Measurements from ENCODE around the gene PARP16. TPM values are rescaled to one million over a fixed set of nuclear protein-coding genes. Genes with fewer than 3 reads are reported as not detected.
A peak's percentile ranks its signal among the peaks of the same experiment; 100 is the strongest.

The PARP16 gene
- total and polyA plus RNA-seq, 9 of the 15 experiments (the other 6 are each of a cell fraction or from before 2014, with no cell fraction given): 3.0 to 9.9 (median 5.8) TPM

DNA sequence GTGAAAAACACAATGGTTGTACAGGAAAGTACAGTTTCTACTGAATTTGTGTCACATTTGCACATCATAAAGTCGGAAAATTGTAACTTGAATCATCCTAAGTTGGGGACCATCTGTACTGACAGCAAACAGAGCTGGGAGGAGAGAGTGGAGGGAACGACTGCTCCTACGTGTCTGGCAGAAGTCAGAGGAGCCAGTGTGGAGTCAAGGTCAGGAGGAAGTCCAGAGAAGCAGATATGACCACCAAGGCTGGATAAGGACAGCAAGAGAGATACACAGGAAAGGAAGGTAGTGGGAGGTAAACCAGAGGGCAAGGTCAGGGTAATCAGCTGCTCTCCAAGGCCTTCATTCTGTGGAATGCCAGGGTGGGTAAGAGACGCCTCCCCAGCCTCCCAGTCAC lies 72.7 kb downstream of the PARP16 start:
- BruUV-seq (replicated peaks): no TSS peak
- Histone ChIP-seq H3K79me2 (ENCODE audit: control insufficient read depth, insufficient read depth, low read length) (no peaks in the 10 kb centered on the region), H3K4me2 (ENCODE audit: insufficient read depth, low read length) (no peak overlapping the region; the same call in 1 of the 2 replicates), H3K9me3 (replicated peaks; ENCODE audit: control insufficient read depth, insufficient read depth, low read depth, low read length) (no peaks in the 10 kb centered on the region), H3K27me3 (ENCODE audit: control insufficient read depth in 2 of 2, insufficient read depth in 2 of 2, low read length in 2 of 2) (no peaks in the 10 kb centered on the region), H3K27ac (ENCODE audit: extremely low read depth, low read depth, low read length) (no peak overlapping the region), H3K9me1 (ENCODE audit: control insufficient read depth, insufficient read depth, low read length) (no peaks in the 10 kb centered on the region), H3K4me1 (replicated peaks in 1 of 2; ENCODE audit: control insufficient read depth in 2 of 2, insufficient read depth in 2 of 2, low read length in 2 of 2) (peaks cover 24 to 37% of the 10 kb centered on the region in 2 experiments; a peak in 3 of 5 replicates), H3K36me3 (ENCODE audit: control insufficient read depth, insufficient read depth, low read length) (no peaks in the 10 kb centered on the region), H4K20me1 (replicated peaks; ENCODE audit: control insufficient read depth, insufficient read depth, low read length) (0 out of 2 replicates have a peak, but pooled peaks cover 3% of the 10 kb centered on the region), H2AFZ (ENCODE audit: low read depth, low read length) (no peak overlapping the region; the same call in 1 of the 2 replicates), H3K9ac (ENCODE audit: insufficient read depth in 1 of 2, low read depth in 2 of 2, low read length in 2 of 2) (peak overlapping the region in 1 of 2 experiments; percentile 30; a peak in 1 of 4 replicates), H3K4me3 (no peak overlapping the region)
- TF ChIP-seq, protein P1, sequence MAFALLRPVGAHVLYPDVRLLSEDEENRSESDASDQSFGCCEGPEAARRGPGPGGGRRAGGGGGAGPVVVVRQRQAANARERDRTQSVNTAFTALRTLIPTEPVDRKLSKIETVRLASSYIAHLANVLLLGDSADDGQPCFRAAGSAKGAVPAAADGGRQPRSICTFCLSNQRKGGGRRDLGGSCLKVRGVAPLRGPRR (CRISPR knock-in tag; IDR thresholded peaks at IDR 0.05): no peak
- no peak for TF ChIP-seq NR3C1 (CRISPR knock-in tag; IDR thresholded peaks at IDR 0.05)
- TF ChIP-seq TCFL5 (CRISPR knock-in tag; conservative IDR thresholded peaks at IDR 0.05): no peak
- TF ChIP-seq RBM39 (optimal IDR thresholded peaks at IDR 0.05; ENCODE audit: low read depth, low read length): no peak
- TF ChIP-seq ZNF239 (CRISPR knock-in tag; IDR thresholded peaks at IDR 0.05): no peak
- TF ChIP-seq CBFA2T3 (IDR thresholded peaks at IDR 0.05): 0 out of 2 replicates have a peak, but pooled peaks have one; percentile 41
- TF ChIP-seq, protein P2, sequence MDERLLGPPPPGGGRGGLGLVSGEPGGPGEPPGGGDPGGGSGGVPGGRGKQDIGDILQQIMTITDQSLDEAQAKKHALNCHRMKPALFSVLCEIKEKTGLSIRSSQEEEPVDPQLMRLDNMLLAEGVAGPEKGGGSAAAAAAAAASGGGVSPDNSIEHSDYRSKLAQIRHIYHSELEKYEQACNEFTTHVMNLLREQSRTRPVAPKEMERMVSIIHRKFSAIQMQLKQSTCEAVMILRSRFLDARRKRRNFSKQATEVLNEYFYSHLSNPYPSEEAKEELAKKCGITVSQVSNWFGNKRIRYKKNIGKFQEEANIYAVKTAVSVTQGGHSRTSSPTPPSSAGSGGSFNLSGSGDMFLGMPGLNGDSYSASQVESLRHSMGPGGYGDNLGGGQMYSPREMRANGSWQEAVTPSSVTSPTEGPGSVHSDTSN (CRISPR knock-in tag; IDR thresholded peaks at IDR 0.05; ENCODE audit: low read depth): no peak
- TF ChIP-seq, protein P2 (tag; conservative IDR thresholded peaks at IDR 0.05; ENCODE audit: low read depth): no peak
- TF ChIP-seq SPI1 (IDR thresholded peaks at IDR 0.05; ENCODE audit: borderline replicate concordance, low read depth, low read length): peak; percentile 17; the same call in 1 of the 2 replicates
- no peak for TF ChIP-seq SAFB (IDR thresholded peaks at IDR 0.05; ENCODE audit: borderline replicate concordance, low read depth, low read length)
- peak; percentile 76 for TF ChIP-seq ESRRA (IDR thresholded peaks at IDR 0.05; ENCODE audit: borderline replicate concordance, low read depth)
- 0 out of 2 replicates have a peak, but pooled peaks have one; percentile 16 for TF ChIP-seq ARID1B (IDR thresholded peaks at IDR 0.05)
- TF ChIP-seq ZNF143 (CRISPR knock-in tag; IDR thresholded peaks at IDR 0.05): no peak
- 0 out of 2 replicates have a peak, but pooled peaks have one; percentile 15 for TF ChIP-seq TCF3 (CRISPR knock-in tag; IDR thresholded peaks at IDR 0.05)
- TF ChIP-seq NR2C1 (IDR thresholded peaks at IDR 0.05): no peak
- no peak for TF ChIP-seq NR2C1 (tag; IDR thresholded peaks at IDR 0.05)
- intact Hi-C loops (cut with micrococcal nuclease) (no loop called here), in situ Hi-C loops (cut with MboI) (no loop called here)
- POLR2A ChIA-PET: interaction anchor here (1.1 kb wide), 1 partner anchor 91 kb away, joined by 3 read pairs; the partner anchor contains the start of gene RNU5B-1
- CTCF ChIA-PET (ENCODE audit: low intra/inter-chr PET ratio): no interaction called here
- ATAC-seq (no peak), FAIRE-seq (peak; percentile 76), DNase-seq (ENCODE audit: extremely low read depth in 1 of 4, low spot score in 3 of 4) (peak in 1 of 4 experiments; percentile 27)
- WGBS (ENCODE audit: insufficient coverage, low coverage, missing lambda C conversion rate): 14% methylated on average over 4 of the region's 4 CpGs

Data from K562 (cell line).